HG03025 (cell line): ENCODE measurements around the gene GSTM2.
"Not testable (repeated sequence)": the region's sequence is repeated elsewhere in the genome, so short reads cannot be mapped to it uniquely, and the experiment has no call there.

Source experiments
- ATAC-seq: cut with Tn5 transposase; IDR thresholded peaks from one replicate; pipeline ENCODE4 v1.9.1; 2021; ENCODE audit warnings: mild to moderate bottlenecking, moderate library complexity; ENCODE audit not compliant: unreplicated experiment, low FRiP score

GSTM2 gene

DNA sequence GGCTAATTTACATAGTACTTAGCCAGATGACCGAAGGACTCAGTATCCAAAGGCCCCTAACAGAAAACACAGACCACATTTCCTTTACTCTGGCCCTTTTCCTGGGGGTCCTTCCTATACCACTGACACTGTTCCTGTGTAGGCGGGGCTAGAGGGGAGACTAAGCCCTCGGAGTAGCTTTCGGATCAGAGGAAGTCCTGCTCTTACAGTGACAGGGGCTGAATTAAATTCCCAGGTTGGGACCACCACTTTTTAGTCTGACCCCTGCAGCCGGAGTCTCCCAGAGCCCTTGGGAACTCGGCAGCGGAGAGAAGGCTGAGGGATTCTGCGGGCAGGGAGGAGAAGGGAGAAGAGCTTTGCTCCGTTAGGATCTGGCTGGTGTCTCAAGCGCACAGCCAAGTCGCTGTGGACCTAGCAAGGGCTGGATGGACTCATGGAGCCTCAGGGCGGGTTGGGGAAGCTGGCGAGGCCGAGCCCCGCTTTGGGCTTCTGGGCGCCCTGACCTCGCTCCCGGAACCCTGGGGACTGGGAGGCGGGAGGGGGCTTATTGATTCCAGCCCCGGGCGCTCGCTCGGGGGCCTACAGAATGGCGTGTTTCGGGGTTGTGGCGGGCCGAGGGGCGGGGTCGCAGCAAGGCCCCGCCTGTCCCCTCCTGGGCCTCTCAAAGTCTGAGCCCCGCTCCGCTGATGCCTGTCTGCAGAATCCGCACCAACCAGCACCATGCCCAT is 43.9 kb downstream of the GSTM2 start, which contains the start of gene GSTM5:
Gene GSTM5 (plus strand): TSS at position 659 of the 728 bp plus-strand sequence. CDS start 62 bp downstream, at position 721.
- not testable (repeated sequence) for ATAC-seq

DNA sequence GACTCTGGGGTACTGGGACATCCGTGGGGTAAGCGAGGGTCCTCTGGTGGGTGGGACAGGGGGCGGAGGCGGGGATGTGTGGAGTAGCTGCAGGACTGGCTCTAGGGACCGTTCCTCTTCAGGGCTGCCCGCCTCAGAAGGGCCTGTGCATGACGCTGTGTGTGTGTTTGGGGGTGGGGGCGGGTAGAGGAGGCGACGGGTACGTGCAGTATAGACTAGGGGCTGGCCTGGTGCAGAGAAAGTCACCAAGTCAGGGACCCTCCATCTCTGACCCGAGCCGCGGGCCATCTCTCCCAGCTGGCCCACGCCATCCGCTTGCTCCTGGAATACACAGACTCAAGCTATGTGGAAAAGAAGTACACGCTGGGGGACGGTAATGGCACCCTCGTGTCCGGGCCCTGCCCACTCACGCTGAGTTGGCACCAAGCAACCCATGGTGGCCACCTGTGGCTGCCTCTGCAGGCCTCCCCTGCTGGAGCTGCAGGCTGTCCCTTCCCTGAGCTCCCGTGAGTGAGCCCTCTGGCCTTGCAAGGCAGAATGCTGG is 44.5 kb downstream of the GSTM2 start:
- ATAC-seq = no peak

GRCh38 chr1:109713636-109714035 is 45.8 kb downstream of the GSTM2 start:
- no peak for ATAC-seq

GRCh38 chr1:109714661-109715372 is 47.0 kb downstream of the GSTM2 start:
- ATAC-seq = no peak

DNA sequence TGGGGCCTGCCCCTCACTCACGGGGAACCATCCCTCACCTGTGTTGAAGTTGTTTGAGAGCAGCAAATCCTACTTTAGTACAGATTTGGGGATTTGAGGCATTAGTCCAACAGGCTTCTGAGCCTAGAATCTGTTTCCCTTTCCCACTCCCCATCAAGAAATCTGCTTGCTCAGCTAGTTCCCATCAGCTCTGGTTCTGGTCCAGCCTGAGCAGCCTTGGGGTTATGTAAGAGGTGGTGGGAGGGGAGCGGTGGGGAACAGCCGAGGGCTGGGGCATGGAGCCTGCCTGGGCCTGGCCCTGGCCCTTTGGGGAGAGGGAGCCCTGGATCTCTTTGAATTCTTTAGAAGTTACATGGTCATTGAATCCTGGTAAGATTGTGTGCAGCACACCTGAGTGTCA is 48.3 kb downstream of the GSTM2 start:
- no peak for ATAC-seq

DNA sequence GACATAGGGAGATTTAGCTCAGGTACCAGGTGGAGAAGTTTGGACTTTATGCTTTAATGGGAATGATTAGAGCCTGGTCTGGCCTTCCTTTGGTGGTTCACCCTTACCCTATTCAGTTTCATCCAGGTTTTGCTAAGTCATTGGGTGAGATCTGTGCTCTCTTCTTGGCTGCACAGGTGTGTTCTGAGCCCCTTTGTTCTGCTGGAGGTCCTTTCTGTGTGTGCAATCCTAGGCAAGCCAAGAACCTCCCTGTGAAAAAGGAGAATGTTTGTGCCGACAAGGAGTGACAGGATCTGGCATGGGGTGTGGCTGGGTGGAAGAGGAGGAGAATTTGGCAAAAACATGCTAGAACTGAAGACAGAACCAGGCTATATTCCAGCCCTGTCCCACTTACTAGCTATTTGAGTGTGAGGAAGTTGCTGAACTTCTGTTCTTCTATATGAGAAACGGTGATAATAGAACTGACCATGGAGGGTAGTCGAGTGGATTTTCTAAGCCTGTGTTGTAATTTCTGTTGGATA is 48.8 kb downstream of the GSTM2 start:
- no peak for ATAC-seq

DNA sequence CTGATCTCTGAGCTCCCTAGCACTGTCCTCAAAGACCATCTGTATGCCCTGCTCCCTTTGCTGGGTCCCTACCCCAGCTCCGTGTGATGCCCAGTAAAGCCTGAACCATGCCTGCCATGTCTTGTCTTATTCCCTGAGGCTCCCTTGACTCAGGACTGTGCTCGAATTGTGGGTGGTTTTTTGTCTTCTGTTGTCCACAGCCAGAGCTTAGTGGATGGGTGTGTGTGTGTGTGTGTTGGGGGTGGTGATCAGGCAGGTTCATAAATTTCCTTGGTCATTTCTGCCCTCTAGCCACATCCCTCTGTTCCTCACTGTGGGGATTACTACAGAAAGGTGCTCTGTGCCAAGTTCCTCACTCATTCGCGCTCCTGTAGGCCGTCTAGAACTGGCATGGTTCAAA is 49.9 kb downstream of the GSTM2 start:
- ATAC-seq = no peak

- no peak for ATAC-seq
These were observed 50.6 kb downstream of the GSTM2 start for GRCh38 chr1:109718495-109718894.

DNA sequence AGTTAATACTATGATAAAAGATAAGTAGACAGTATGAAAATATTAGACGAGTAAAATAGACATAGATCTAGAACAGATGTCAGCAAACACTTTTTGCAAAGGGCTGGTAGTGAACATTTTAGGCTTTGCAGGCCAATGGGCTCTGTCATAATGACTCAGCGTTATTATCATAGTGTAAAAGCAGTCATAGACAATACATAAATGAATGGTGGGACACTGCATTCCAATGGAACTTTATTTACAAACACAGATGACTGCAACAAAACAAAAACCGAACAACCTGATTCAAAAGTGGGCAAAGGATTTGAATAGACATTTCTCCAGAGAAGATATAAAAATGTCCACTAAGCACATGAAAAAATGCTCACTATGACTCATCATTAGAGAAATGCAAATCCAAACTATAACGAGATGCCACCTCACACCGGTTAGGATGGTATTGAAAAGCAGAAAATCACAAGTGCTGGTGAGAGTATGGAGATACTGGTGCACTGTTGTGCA is 51.5 kb downstream of the GSTM2 start:
- ATAC-seq = no peak

DNA sequence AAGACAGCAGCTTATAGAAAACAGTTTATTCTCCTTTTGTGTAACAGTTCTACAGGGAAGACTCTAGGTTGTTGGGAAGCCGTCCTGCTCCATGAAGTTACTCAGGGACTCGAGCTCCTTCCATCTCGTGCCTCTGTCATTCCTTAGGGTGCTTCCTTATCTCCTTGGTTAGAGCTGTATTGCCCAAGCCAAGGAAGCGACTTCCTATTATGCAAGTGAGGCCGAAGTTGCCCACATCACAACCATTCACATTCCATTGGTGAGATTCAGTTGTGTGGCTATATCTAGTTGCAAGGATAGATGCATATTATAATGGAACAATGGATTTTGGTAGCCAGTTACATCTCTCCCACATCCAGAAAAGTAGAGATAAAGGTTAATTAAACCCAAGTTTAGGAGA is 53.2 kb downstream of the GSTM2 start:
- no peak for ATAC-seq

GRCh38 chr1:109721971-109722370 is 54.1 kb downstream of the GSTM2 start:
- no peak for ATAC-seq

DNA sequence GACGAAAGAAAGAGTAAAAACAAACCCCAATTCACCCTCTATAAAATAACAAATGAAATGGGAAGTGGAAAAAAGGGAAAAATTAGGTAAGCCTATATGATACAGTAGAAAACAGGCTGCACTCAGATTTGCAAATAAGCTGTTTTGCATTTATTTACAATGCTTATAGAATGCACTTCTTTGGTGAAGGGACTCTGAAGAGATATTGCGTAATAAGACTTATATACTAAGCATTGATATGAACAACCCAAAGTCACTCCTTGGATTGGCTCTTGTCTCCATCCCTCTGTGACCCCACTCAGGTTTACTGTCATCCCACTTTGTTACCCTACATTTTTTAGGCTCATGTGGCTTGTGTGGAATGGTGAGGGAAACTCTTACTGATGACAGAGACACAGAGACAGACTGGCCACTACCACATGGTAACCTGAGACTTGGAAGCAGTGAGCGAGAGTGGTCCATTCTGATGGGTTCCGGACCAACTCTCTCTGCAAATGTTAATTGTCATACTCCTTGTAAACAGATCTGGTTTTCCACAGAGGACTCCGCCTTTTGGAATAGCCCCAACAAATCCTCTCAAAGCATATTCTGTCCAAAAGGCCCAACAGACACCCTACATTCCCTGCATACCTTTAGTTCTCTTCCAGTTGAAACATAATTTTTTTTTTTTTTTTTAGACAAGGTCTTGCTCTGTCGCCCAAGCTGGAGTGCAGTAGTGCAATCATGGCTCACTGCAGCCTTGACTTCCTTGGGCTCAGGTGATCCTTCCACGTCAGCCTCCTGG is 55.2 kb downstream of the GSTM2 start:
- ATAC-seq = no peak
